Measurements from ENCODE around the gene CFAP20DC. TPM values are rescaled to one million over a fixed set of nuclear protein-coding genes. Genes with fewer than 3 reads are reported as not detected.

The CFAP20DC gene
- total and polyA plus RNA-seq, 10 of the 15 experiments (the other 5 are each of a cell fraction or from before 2014, with no cell fraction given): 0.53 to 11.6 (median 2.0) TPM

GRCh38 chr3:58986654-58987053, 63.2 kb downstream of the CFAP20DC start:
- no peak overlapping the region for H3K4me3 ChIP-seq
- BruUV-seq (replicated peaks): no TSS peak
- no peaks in the 10 kb centered on the region for H4K20me1 ChIP-seq (ENCODE audit: control insufficient read depth, insufficient read depth)
- CTCF ChIA-PET: interaction anchor here (0.9 to 2.2 kb wide), 5 partner anchors 8 to 164 kb away, joined by 3 to 14 read pairs (median 9); no protein-coding TSS in a partner anchor
- intact Hi-C loops (cut with micrococcal nuclease; ENCODE audit: unreplicated experiment): no loop called here
- in situ Hi-C loops (cut with MboI): no loop called here
- ATAC-seq: no peak
- FAIRE-seq: no peak
- no peak overlapping the region for H3K9ac ChIP-seq (ENCODE audit: control insufficient read depth, insufficient read depth, low read length)
- H3K9me3 ChIP-seq (replicated peaks; ENCODE audit: control insufficient read depth, insufficient read depth, low read length): no peaks in the 10 kb centered on the region
- H3K79me2 ChIP-seq (ENCODE audit: control insufficient read depth, insufficient read depth, low read length): no peaks in the 10 kb centered on the region
- SMC1A ChIA-PET (ENCODE audit: uncharacterized antibody, unreplicated experiment): interaction anchor here (1.1 to 2.4 kb wide), 9 partner anchors 11 to 162 kb away, joined by 3 to 9 read pairs (median 5); no protein-coding TSS in a partner anchor
- RAD21 ChIA-PET (ENCODE audit: unreplicated experiment): interaction anchor here (0.9 to 1.2 kb wide), 3 partner anchors 32 to 147 kb away, joined by 3 read pairs; no protein-coding TSS in a partner anchor
- DNase-seq (ENCODE audit: low read depth, low spot score): no peak
- H3K36me3 ChIP-seq (ENCODE audit: control insufficient read depth in 2 of 2, insufficient read depth in 2 of 2, low read length in 1 of 2): no peaks in the 10 kb centered on the region
- no peak overlapping the region for H3K27ac ChIP-seq (ENCODE audit: control insufficient read depth, insufficient read depth)
- no peak overlapping the region for H2AFZ ChIP-seq (ENCODE audit: control insufficient read depth, low read depth, low read length)
- no peak for TF ChIP-seq ZNF622 (IDR thresholded peaks at IDR 0.05)
- H3K4me1 ChIP-seq (ENCODE audit: control insufficient read depth, insufficient read depth, low read length): no peaks in the 10 kb centered on the region
- 18% methylated on average over 4 of the region's 4 CpGs for WGBS (ENCODE audit: insufficient coverage, insufficient replicate concordance, low lambda C conversion rate, missing lambda C conversion rate)
- no peaks in the 10 kb centered on the region for H3K27me3 ChIP-seq (replicated peaks in 1 of 2; ENCODE audit: control insufficient read depth in 2 of 2, insufficient read depth in 2 of 2, low read length in 1 of 2)
- H3K4me2 ChIP-seq (ENCODE audit: control insufficient read depth, insufficient read depth): no peak overlapping the region
- POLR2A ChIA-PET: no interaction called here

GRCh38 chr3:58979840-58980239, 70.0 kb downstream of the CFAP20DC start:
- Histone ChIP-seq H3K27me3 (replicated peaks in 1 of 2; ENCODE audit: control insufficient read depth in 2 of 2, insufficient read depth in 2 of 2, low read length in 1 of 2) (no peaks in the 10 kb centered on the region), H3K4me3 (no peak overlapping the region), H4K20me1 (ENCODE audit: control insufficient read depth, insufficient read depth) (no peaks in the 10 kb centered on the region), H2AFZ (ENCODE audit: control insufficient read depth, low read depth, low read length) (no peak overlapping the region), H3K27ac (ENCODE audit: control insufficient read depth, insufficient read depth) (no peak overlapping the region), H3K79me2 (ENCODE audit: control insufficient read depth, insufficient read depth, low read length) (no peaks in the 10 kb centered on the region), H3K36me3 (ENCODE audit: control insufficient read depth in 2 of 2, insufficient read depth in 2 of 2, low read length in 1 of 2) (no peaks in the 10 kb centered on the region), H3K9me3 (replicated peaks; ENCODE audit: control insufficient read depth, insufficient read depth, low read length) (no peaks in the 10 kb centered on the region), H3K4me1 (ENCODE audit: control insufficient read depth, insufficient read depth, low read length) (no peaks in the 10 kb centered on the region), H3K9ac (ENCODE audit: control insufficient read depth, insufficient read depth, low read length) (no peak overlapping the region), H3K4me2 (ENCODE audit: control insufficient read depth, insufficient read depth) (no peak overlapping the region)
- RAD21 ChIA-PET (ENCODE audit: unreplicated experiment): no interaction called here
- FAIRE-seq (no peak), DNase-seq (ENCODE audit: low read depth, low spot score) (no peak), ATAC-seq (no peak)
- TF ChIP-seq ZNF24 (IDR thresholded peaks at IDR 0.05): no peak
- no peak for TF ChIP-seq USF1 (IDR thresholded peaks at IDR 0.05; ENCODE audit: borderline replicate concordance, extremely low read length, insufficient read depth, low read depth, low read length)
- POLR2A ChIA-PET: no interaction called here
- BruUV-seq (replicated peaks): no TSS peak
- in situ Hi-C loops (cut with MboI): no loop called here
- intact Hi-C loops (cut with micrococcal nuclease; ENCODE audit: unreplicated experiment): no loop called here
- CTCF ChIA-PET: interaction anchor here (0.9 kb wide), 1 partner anchor 15 kb away, joined by 4 read pairs; no protein-coding TSS in a partner anchor
- SMC1A ChIA-PET (ENCODE audit: uncharacterized antibody, unreplicated experiment): no interaction called here
- WGBS (ENCODE audit: insufficient coverage, insufficient replicate concordance, low lambda C conversion rate, missing lambda C conversion rate): 30% methylated on average over 4 of the region's 4 CpGs
